Dedifferentiated amniotic fluid mesenchymal stem cell (primary cell): ENCODE results near the gene NHLRC3.
"Not testable (repeated sequence)": the region's sequence is repeated elsewhere in the genome, so short reads cannot be mapped to it uniquely, and the experiment has no call there.

Source experiments
- DNase-seq: peaks from one replicate; pipeline ENCODE4 v3.0.0-alpha.2; 2016; ENCODE audit errors: extremely low spot score

NHLRC3 gene

GRCh38 chr13:39044536-39044935 lies 6.3 kb downstream of the NHLRC3 start:
- no peak for DNase-seq

DNA sequence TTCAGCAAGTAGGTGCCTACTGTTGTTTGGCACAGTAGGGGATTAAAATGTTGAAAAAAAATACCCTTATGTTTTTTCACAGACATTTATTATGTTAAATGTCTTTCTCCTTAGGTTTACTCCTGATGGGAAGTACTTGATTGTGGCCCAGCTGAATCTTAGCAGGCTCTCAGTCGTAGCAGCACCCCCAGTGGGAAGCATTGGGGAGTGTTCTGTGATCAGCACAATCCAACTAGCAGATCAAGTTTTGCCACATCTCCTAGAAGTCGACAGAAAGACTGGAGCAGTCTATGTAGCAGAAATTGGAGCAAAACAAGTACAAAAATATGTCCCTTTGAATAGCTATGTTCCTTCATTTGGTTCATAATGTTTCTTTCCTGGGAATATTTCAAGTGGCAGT lies 9.3 kb downstream of the NHLRC3 start:
- no peak for DNase-seq

GRCh38 chr13:39048806-39049205 lies 10.6 kb downstream of the NHLRC3 start:
- DNase-seq, result no peak

DNA sequence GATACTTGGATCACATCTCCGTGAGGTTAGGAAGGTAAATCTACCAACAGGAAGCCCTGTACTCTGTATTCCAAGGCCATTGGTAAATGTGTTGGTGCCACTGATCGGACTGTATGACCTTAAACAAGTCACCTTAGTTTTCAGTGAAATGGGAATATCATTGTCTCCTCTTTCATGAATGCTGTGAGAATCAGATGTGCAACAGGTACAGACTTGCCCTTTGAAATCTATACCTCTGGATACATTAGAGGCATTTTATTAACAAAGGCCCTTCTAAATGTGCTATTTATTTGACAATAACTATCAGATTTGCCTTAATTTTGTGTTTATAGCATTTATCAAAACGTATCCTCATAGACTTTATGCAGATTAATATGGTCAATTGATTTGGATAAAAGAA lies 11.0 kb downstream of the NHLRC3 start:
- no peak for DNase-seq

- DNase-seq, result peak; percentile 45
Measured at GRCh38 chr13:39051157-39051556, 12.9 kb downstream of the NHLRC3 start.

DNA sequence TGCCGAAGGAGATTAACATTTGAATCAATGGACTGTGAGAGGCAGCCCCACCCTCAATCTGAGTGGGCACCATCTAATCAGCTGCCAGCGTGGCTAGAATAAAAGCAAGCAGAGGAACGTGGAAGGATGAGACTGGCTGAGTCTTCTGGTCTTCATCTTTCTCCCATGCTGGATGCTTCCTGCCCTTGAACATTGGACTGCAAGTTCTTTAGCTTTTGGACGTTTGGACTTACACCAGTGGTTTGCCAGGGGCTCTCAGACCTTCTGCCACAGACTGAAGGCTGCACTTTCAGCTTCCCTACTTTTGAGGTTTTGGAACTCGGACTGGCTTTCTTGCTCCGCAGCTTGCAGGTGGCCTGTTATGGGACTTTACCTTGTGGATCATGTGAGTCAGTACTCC lies 14.7 kb downstream of the NHLRC3 start:
- no peak for DNase-seq

- no peak for DNase-seq
Measured at GRCh38 chr13:39054112-39054511, 15.9 kb downstream of the NHLRC3 start.

GRCh38 chr13:39056018-39056417 lies 17.8 kb downstream of the NHLRC3 start:
- no peak for DNase-seq

DNA sequence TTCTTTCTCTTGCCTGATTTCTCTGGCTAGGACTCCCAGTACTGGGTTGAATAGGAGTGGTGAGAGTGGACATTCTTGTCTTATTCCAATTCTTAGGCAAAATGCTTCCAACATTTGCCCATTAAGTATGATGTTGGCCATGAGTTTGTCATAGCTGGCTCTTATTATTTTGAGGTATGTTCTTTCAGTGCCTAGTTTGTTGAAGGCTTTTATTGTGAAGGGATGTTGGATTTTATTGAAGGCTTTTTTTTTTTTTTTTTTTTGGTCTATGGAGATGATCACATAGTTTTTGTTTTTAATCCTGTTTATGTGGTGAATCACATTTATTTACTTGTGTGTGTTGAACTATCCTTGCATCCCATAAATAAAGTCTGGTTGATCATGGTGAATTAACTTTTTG lies 19.8 kb downstream of the NHLRC3 start:
- no peak for DNase-seq

- DNase-seq, result no peak
Measured at GRCh38 chr13:39062004-39062403, 23.7 kb downstream of the NHLRC3 start.

DNA sequence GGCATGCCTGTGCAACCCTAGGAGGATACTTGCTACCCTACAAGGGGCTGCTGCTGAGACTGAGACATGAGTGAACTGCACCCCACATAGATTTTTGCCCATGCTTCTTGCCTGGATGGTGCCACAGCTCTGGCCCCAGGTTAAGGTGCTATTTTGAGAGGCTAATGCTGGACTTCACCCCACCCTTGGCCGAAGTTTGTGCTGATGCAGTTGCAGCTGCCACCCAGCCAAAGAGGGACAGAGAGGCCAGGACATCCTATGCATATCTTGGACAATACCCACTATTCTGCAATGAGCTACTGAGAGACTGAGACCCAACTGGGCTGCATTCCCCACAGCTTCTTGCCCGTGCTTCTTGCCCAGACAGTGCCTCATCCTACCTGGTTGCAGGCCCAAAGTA lies 34.6 kb downstream of the NHLRC3 start:
- no peak for DNase-seq

- no peak for DNase-seq
Measured at GRCh38 chr13:39073983-39074382, 35.7 kb downstream of the NHLRC3 start.

DNA sequence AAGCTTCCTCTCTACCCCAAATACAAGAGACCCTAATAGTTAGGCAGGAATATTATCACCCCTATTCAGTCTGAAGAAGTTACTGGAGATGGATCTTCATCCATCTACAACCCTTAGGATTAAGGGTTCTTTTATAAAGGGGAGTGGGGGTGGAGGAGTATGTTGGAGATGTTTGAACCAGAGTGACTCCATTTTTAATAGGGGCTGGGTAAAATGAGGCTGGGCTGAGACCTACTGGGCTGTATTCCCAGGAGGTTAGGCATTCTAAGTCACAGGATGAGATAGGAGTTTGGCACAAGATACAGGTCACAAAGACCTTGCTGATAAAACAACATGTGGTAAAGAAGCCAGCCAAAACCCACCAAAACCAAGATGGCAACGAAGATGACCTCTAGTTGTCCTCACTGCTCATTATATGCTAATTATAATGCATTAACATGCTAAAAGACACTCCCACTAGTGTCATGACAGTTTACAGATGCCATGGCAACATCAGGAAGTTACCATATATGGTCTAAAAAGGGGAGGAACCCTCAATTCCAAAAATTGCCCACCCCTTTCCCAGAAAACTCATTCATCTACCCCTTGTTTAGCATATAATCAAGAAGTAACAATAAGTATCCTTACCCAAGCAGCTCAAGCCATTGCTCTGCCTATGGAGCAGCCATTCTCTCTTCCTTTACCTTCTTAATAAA lies 48.1 kb downstream of the NHLRC3 start:
- DNase-seq, result not testable (repeated sequence)

GRCh38 chr13:39091586-39091985 lies 53.3 kb downstream of the NHLRC3 start:
- DNase-seq, result no peak

GRCh38 chr13:39095500-39095899 lies 57.2 kb downstream of the NHLRC3 start:
- no peak for DNase-seq

GRCh38 chr13:39099231-39099630 lies 61.0 kb downstream of the NHLRC3 start:
- DNase-seq, result no peak
